ENCODE data around the gene PTGS1. TPM values are rescaled to one million over a fixed set of nuclear protein-coding genes. Genes with fewer than 3 reads are reported as not detected.

Gene PTGS1
- total and polyA plus RNA-seq, 2 of the 8 experiments (the other 6 are each of a cell fraction or from before 2014, with no cell fraction given) = 1.1 to 1.9 TPM

DNA sequence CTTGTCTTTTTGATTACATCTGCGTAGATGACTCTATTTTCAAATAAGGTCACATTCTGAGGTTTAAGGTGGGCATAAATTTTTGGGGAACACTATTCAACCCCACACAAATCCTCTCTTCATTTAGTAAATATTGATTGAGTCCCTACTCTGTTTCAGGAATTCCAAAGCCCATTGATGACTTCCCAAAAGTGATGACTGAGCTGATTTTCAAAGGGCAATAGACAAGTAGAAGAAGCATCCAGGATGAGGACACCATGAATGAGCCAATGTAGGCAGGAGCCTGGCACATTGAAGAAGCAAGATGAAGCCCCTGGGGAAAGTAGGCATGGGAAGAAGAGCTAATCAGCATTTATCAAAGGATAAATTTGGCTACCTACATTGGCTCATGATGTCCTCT is 71.7 kb downstream of the PTGS1 start (continued):
- no peak for TF ChIP-seq GTF2F1 (IDR thresholded peaks at IDR 0.05; ENCODE audit: borderline replicate concordance, low read depth, low read length)
- TF ChIP-seq CBX8 (IDR thresholded peaks at IDR 0.05; ENCODE audit: borderline replicate concordance, low read depth, low read length) = no peak
- no peak for TF ChIP-seq EP300 (IDR thresholded peaks at IDR 0.05; ENCODE audit: borderline replicate concordance in 1 of 2, low read depth in 2 of 2, low read length in 2 of 2)
- no peak for TF ChIP-seq TAF1 (IDR thresholded peaks at IDR 0.05; ENCODE audit: low read depth, low read length)

Measured in H1 (cell line).